CD4-positive, alpha-beta T cell (primary cell): ENCODE measurements around the gene ZNF521. TPM values are rescaled to one million over a fixed set of nuclear protein-coding genes. Genes with fewer than 3 reads are reported as not detected.

ENCODE experiments used
- ATAC-seq: fragments of 200-7000 bp; cut with Tn5 transposase; one replicate; pipeline ENCODE4 v1.10.0; 2022; ENCODE audit warnings: mild to moderate bottlenecking; ENCODE audit not compliant: poor library complexity
- CTCF ChIA-PET: fragments of 350-600 bp; sonication (Branson Sonifier 250); formaldehyde crosslinking; loops from one replicate; lab custom pipeline; 2021; ENCODE audit warnings: antibody characterized with exemption, inconsistent platforms; lab: Charles Lee
- POLR2A ChIA-PET: fragments of 350-600 bp; sonication (Branson Sonifier 250); formaldehyde crosslinking; loops from one replicate; lab custom pipeline; 2021; ENCODE audit warnings: antibody characterized with exemption, inconsistent platforms; lab: Charles Lee
- DNase-seq, 14 experiments: peaks; one replicate each; pipeline ENCODE4 v3.0.0-alpha.2; 2013 to 2020; ENCODE audit warnings: mixed read lengths in 2 of 14
- H3K27ac ChIP-seq, 2 donors: one replicate each; pipeline versions ENCODE4 v1.5.1 to v1.7.0; 2013; ENCODE audit warnings: low read length in 2 of 2, low read depth in 1 of 2, mild to moderate bottlenecking in 1 of 2
- H3K27me3 ChIP-seq, 2 experiments: 1 replicate in 1 of 2; 2 replicates in 1 of 2; pipeline versions ENCODE4 v1.6.1 to v1.7.0; 2013; ENCODE audit warnings: low read length in 2 of 2, control low read depth in 1 of 2, mild to moderate bottlenecking in 1 of 2, moderate library complexity in 1 of 2; ENCODE audit not compliant: insufficient read depth in 2 of 2, control insufficient read depth in 1 of 2
- H3K36me3 ChIP-seq: one replicate; pipeline ENCODE4 v1.6.1; 2013; ENCODE audit warnings: low read length, control low read depth; ENCODE audit not compliant: insufficient read depth
- H3K4me1 ChIP-seq: one replicate; pipeline ENCODE4 v1.6.1; 2013; ENCODE audit warnings: low read length, control low read depth; ENCODE audit not compliant: insufficient read depth
- H3K4me3 ChIP-seq: one replicate; pipeline ENCODE4 v1.5.1; 2013; ENCODE audit warnings: mild to moderate bottlenecking, low read length, moderate library complexity
- H3K9me3 ChIP-seq, 2 experiments: 1 replicate in 1 of 2; 2 replicates in 1 of 2; pipeline versions ENCODE4 v1.6.1 to v1.7.0; 2013; ENCODE audit warnings: low read length in 2 of 2, mild to moderate bottlenecking in 2 of 2, control low read depth in 1 of 2, moderate library complexity in 1 of 2; ENCODE audit not compliant: control insufficient read depth in 1 of 2, insufficient read depth in 1 of 2
- H3K27ac Mint-ChIP-seq: one replicate; pipeline ENCODE4 v1.8.0; 2020; ENCODE audit warnings: mixed read lengths
- H3K27me3 Mint-ChIP-seq: one replicate; pipeline ENCODE4 v1.8.0; 2021; ENCODE audit warnings: mixed read lengths
- H3K36me3 Mint-ChIP-seq: one replicate; pipeline ENCODE4 v1.8.0; 2021; ENCODE audit warnings: low read depth, mixed read lengths
- H3K4me1 Mint-ChIP-seq: one replicate; pipeline ENCODE4 v1.8.0; 2021; ENCODE audit warnings: low read depth, mixed read lengths
- H3K4me3 Mint-ChIP-seq: one replicate; pipeline ENCODE4 v1.8.0; 2020; ENCODE audit warnings: mild to moderate bottlenecking, mixed read lengths
- H3K9me3 Mint-ChIP-seq: one replicate; pipeline ENCODE4 v1.8.0; 2020; ENCODE audit warnings: mixed read lengths
- CTCF ChIP-seq: fragments of 200-600 bp; IDR thresholded peaks from one replicate; pipeline ENCODE4 v1.8.0; 2022; ENCODE audit warnings: antibody characterized with exemption, mild to moderate bottlenecking
- intact Hi-C, 2 experiments: fragments of 100-400 bp; cut with DNase I in 1 of 2; cut with micrococcal nuclease in 1 of 2; formaldehyde crosslinking; loops; one replicate each; pipeline versions ENCODE4 v1.15.1 to v1.9.0; 2023 to 2025; cut with DNase I, micrococcal nuclease
- total RNA-seq, 174 experiments: library from RNA in 2 of 174; stranded (reverse) in 2 of 174; gene quantifications; one replicate each; pipeline ENCODE4 v1.2.3 and lab custom pipeline; 2021 to 2026

ZNF521 gene
- total RNA-seq, 2 experiments from 2014 or later: not detected

- H3K4me3 Mint-ChIP-seq: no peak overlapping the region
- H3K4me1 Mint-ChIP-seq: no peaks in the 10 kb centered on the region
- H3K27ac Mint-ChIP-seq: no peak overlapping the region
- H3K36me3 Mint-ChIP-seq: no peaks in the 10 kb centered on the region
- peaks cover 3% of the 10 kb centered on the region for H3K9me3 Mint-ChIP-seq
- Histone ChIP-seq H3K36me3 (no peaks in the 10 kb centered on the region), H3K27me3 (no peaks in the 10 kb centered on the region), H3K27ac (no peak overlapping the region), H3K4me3 (no peak overlapping the region), H3K4me1 (no peaks in the 10 kb centered on the region), H3K9me3 (no peaks in the 10 kb centered on the region)
- no peak for DNase-seq
- H3K27me3 Mint-ChIP-seq: peaks cover 54% of the 10 kb centered on the region
- CTCF ChIA-PET: no interaction called here
- intact Hi-C loops: no loop called here
- POLR2A ChIA-PET: no interaction called here
- TF ChIP-seq CTCF: no peak
- no peak for ATAC-seq
Measured at GRCh38 chr18:25364732-25365131, 12.8 kb upstream of the ZNF521 start.

GRCh38 chr18:25360301-25360899, 8.4 kb upstream of the ZNF521 start:
- no peaks in the 10 kb centered on the region for H3K4me1 ChIP-seq
- no peaks in the 10 kb centered on the region for H3K36me3 Mint-ChIP-seq
- H3K27me3 Mint-ChIP-seq: peaks cover 68% of the 10 kb centered on the region
- H3K4me3 ChIP-seq: no peak overlapping the region
- H3K27ac Mint-ChIP-seq: no peak overlapping the region
- peaks cover 3% of the 10 kb centered on the region for H3K9me3 Mint-ChIP-seq
- no peak overlapping the region for H3K4me3 Mint-ChIP-seq
- H3K9me3 ChIP-seq: no peaks in the 10 kb centered on the region
- peaks cover 0 to 4% of the 10 kb centered on the region in 2 experiments for H3K27me3 ChIP-seq
- no peaks in the 10 kb centered on the region for H3K4me1 Mint-ChIP-seq
- no peak for ATAC-seq
- ChIA-PET POLR2A (no interaction called here), CTCF (no interaction called here)
- no peak for TF ChIP-seq CTCF
- no peak overlapping the region for H3K27ac ChIP-seq
- intact Hi-C loops: no loop called here
- no peaks in the 10 kb centered on the region for H3K36me3 ChIP-seq
- no peak for DNase-seq

GRCh38 chr18:25353080-25353479, 1.1 kb upstream of the ZNF521 start:
- intact Hi-C loops: no loop called here
- no peak overlapping the region for H3K27ac Mint-ChIP-seq
- H3K4me1 Mint-ChIP-seq: peaks cover 16% of the 10 kb centered on the region
- H3K36me3 Mint-ChIP-seq: no peaks in the 10 kb centered on the region
- H3K4me1 ChIP-seq: peaks cover 28% of the 10 kb centered on the region
- no peaks in the 10 kb centered on the region for H3K36me3 ChIP-seq
- CTCF ChIA-PET: no interaction called here
- TF ChIP-seq CTCF: no peak
- peaks cover 63% of the 10 kb centered on the region for H3K27me3 Mint-ChIP-seq
- ATAC-seq: no peak
- no peaks in the 10 kb centered on the region for H3K9me3 Mint-ChIP-seq
- no peak for DNase-seq
- H3K27ac ChIP-seq: no peak overlapping the region
- POLR2A ChIA-PET: no interaction called here
- H3K9me3 ChIP-seq: peaks cover 0 to 13% of the 10 kb centered on the region in 2 experiments
- H3K4me3 ChIP-seq: no peak overlapping the region
- peaks cover 30 to 57% of the 10 kb centered on the region in 2 experiments for H3K27me3 ChIP-seq
- peak overlapping the region; percentile 69 for H3K4me3 Mint-ChIP-seq
